HG02870 (cell line): ENCODE data around the gene IQSEC3.
"Not testable (repeated sequence)": the region's sequence is repeated elsewhere in the genome, so short reads cannot be mapped to it uniquely, and the experiment has no call there.

Experiments
- ATAC-seq: cut with Tn5 transposase; IDR thresholded peaks from one replicate; pipeline ENCODE4 v1.9.1; 2021; ENCODE audit warnings: mild to moderate bottlenecking, moderate library complexity; ENCODE audit not compliant: unreplicated experiment

IQSEC3 gene

DNA sequence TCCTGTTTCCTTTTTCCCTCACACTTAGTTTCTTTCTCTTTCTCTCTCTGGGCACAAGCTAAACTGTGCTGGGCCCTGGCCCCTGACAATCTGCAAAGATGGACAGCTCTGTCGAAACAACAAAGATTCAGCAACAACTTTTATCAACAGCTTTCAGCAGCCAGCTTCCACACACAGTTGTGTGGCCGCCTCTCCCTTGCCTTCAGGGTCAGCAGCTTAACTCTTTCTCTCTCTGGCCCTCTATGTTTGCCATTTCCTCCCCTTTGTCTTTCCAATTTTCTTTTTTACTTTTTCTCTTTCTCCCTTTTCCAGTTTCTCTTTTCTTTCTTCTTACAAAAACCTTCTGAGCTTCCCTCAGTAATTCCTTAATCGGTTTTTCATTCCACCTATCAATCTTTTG is 43.3 kb downstream of the IQSEC3 start:
- ATAC-seq, result no peak

DNA sequence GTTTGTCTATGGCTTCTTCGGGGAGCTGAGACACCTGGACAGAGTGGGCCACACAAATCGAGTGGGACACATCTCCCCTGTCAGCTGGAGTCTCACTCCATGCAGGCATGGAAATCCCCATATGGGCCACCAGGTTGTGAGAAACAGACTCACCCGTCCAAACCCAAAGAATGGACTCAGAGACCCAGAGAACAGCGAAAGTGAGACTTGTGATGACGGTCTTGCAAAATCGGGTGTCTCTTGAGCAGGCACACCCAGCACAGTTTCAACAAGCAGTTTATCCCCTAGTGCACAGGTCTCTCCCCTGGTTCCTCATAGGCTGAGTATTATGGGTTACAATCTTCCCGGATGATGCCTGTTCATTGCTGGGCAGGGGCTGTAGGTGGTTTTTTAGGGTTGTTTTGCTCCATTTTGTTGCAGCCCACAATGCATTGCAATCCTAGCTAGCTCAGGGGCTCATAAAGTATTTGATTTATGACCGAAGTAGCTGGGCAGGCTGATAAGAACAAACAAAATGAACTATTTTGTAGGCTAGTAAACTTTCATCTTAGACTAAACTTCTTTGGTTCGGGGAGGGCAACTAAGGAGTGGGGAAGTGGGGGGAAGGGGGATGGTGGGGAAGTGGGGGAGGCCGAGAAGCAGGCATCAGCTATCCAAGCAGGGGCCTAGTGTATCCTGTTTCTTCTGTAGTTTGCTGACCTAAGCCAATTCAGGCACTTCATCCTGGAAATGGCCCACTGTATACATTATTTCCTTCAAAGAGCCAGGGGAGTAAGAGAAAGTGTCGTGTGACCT is 45.3 kb downstream of the IQSEC3 start:
- no peak for ATAC-seq

DNA sequence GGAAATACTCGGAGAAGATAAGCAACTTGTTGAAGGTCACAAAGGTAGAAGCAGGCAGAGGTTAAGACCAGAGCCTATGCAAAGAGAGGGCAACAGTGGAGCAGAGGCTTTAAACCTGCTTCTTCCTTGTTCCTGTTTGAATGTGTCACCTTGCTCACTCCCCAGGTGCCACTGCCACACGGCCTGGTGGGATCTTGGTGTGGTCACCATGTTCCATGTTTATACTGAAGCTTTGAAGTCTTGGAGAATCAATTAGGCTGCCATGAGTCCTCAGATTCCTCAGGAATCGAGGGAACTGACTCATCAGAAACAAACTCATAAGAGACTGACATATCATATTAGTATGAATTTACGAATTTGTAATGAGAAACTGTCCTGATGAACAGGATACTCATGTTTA is 46.8 kb downstream of the IQSEC3 start:
- ATAC-seq, result no peak

DNA sequence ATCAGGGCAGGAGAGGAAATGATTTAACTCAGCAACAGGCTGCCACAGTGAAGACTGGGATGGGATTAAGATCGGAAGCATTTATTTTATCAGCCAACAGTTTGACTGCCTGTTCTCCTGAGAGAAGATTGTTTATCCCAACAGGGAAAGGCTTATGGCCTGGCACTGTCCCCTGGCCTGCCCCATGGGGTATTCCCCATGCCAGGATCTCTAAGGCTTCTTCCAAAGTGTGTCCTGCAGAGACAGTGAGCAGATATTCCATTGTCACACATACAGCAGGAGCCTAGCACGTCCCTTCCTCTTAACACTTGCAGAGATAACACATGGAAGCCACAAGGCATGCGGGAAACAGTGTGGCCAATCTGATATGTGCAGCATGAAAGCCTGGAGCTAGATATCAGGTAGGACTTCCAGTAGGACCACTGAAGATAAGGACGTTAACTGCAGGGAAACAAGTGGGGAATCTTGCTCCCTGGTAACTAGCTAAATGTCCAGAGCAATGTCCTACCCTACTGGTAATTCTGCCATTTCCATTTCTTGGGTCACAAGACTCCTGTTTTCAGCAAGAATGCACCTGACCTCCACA is 48.2 kb downstream of the IQSEC3 start:
- ATAC-seq, result no peak

DNA sequence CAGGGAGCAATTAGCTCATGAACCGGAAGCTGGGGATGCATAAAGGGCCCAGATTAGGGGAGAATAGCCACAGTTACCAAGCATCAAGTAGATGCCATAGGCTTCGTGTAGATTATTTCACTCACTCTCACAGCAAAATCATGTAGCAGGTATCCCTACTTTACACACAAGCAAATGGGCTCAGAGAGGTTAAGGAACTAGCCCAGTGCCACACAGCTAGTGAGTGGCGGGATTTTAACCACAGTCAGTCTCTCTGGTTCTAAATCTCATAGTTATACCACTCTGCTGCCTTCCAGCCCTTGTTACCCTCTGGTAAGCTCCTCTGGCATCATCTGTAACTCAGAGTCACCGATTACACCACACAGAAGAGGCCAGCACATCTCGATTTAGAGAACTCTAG is 49.0 kb downstream of the IQSEC3 start:
- no peak for ATAC-seq

DNA sequence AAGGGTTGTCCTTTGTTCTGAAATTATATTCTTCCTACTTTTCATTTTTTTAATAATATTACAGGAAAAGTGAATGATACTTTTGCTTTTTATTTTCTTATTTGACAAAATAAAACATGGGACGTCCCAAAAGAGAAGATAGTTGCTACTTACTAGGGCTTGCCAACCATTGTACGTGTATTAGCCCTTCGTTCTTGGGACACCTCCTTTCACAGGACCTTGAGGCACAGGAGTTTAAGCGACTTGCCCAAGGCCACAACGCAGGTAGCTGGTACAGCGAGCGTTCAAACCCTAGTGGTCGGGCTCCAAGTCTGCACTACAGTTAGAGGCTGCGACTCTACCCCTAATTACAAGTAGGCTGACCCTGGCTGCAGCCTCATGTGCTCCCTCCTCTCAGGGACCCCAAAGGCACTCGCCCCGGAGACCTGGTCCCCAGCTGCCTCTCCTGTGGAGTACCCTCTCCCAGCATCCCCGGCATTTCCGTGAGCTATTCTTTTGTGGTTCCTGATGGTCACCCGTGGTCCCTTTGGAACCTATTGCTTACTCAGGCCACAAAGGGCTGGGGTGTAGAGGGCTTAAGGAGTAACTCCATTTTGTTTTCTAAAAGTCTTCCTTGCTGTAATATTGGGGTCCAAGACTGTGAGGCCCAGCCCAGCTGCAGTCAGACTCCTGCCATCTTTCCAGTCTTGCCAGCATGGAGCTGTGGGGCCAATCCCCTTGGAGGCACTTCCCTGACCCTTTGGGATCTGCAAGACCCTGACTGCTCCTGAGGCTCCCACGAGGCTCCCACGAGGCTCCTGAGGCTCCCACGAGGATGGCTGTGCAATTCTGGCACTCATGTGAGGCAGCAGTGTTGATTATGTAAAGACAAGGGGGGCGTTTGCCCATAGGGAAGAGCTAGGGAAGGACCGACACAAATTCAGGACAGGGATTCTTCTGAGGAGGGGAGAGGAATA is 49.7 kb downstream of the IQSEC3 start:
- ATAC-seq, result no peak

DNA sequence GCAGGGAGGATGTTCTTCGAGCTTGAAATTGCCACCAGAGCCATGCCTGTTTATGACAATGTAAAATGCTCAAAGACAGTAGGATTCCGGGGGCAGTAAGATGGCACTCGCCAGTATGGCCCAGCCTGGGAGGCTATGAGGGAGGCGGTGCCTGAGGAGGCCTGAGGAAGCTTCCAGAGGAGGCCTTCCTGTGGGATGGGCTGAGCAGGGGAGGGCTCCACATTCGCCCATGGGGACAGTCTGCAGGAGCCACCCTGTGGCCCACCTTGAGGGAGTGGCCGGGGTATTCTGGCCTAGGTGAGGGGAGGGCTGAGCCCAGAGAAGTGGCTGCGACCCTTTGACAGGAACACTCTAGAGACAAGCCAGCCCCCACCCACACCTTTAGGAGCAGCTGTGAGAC is 50.7 kb downstream of the IQSEC3 start:
- ATAC-seq, result no peak

DNA sequence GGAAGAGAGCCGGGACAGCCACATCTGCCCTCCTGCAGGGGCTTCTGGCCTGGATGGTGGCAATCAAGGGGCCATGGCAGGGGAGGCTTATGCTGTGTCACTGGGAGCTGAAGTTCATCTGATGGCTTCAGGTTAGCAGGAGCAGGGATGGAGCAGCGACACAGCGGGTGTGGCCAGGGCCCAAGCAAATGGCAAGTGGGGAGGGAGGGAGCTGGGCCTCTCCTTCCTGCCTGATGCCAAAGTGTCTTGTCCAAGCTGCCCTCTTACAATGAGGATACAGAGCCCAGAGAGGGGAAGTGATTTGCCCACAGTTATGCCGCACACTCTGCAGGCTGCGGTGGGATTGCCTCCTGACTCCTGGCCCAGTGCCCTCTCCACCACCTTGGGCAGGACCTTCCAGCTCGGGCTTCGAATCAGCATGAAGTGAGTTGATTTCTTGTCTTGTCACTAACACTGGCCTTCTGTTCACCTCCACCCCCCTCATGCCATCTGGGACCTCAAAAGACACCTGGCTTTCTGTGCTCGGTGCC is 51.3 kb downstream of the IQSEC3 start:
- no peak for ATAC-seq

DNA sequence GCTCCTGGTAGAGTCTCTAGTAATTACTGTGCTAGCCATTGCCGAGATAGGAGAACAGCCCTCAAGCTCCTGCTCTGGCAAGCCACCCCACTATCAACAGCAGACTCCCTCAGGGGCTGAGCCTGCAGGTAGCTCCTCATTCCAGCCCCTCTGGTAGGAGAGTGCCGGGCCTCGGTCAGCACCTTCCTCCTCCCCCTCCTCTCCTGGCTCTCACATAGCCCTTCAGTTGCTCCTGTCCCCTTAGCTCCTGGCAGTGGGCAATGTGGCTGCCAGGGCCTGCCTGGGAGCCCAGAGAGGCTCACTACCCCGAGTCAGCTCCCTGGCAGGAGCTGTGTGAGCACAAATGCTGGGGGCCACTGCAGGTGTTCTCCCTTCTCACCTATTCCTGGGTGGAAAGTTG is 52.0 kb downstream of the IQSEC3 start:
- no peak for ATAC-seq

DNA sequence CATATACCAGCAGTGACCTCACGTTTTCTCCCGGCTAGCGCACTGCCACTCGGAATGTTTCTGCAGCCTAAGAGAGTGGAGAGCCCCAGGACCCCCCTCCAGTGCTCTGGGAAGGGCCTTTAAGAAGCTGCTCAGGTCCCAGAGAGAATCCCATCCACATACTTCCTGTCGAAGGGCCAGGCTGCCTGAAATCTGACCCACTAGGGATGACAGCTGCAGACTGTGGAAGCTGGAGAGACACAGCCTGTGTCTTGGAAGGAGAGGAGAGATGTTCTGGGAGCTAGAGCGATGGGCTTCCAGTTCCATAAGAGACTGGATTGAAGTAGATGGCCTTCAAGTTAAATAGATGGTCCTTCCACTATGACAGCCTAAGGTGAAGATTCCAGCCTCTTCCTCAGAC is 54.4 kb downstream of the IQSEC3 start:
- ATAC-seq, result no peak

DNA sequence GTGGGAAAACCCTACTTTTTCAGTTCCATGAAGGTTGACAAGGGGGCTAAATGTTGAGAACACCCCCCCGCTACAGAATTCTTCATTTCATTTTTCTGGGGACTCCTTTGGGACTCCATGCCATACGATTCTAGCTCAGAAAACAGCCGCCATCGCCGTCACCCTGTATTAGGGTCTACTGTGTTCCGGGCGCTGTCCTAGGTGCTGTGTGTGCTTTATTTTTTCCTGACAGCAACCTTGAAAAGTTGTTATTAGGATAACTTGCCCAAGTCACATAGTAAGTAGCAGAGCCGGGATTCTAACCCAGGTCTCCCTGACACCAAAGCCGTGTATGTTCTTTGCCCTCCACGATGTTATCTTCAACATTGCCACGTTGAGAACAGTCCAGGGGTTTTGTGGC is 55.1 kb downstream of the IQSEC3 start:
- ATAC-seq, result no peak

DNA sequence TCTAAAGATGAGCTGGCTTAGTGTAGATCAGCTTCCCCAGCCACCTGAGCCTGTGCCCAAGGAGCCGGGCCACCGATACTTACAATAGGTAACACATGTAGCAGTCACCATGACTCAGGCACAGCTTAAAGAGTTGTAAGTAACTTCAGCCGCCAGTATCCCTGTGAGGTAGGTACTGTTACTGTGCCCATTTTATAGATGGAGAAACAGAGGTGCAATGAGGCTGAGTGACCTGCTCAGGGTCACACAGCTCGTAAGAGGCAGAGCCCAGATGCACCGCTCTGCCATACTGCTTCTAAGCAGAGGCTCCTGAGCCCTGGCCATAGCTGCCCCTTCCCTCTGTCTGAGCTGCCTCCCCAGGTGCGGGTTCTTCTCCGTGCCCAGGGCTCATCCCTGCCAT is 58.5 kb downstream of the IQSEC3 start:
- no peak for ATAC-seq

DNA sequence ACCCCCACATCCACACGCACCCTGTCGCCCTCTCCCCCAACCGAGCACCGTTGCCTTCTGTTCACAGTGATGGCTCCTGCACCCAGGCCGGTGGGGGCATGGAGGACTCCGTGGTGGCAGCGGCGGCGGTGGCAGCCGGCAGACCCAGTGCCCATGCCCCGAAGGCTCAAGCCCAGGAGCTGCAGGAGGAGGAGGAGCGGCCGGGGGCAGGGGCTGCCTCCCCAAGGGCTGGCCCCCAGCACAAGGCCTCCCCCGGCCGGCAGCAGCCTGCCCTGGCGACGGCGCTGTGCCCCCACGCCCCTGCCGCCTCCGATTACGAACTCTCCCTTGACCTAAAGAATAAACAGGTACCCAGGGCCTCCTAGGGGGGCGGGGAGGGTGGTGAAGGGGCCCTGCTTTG is 59.0 kb downstream of the IQSEC3 start:
- no peak for ATAC-seq

DNA sequence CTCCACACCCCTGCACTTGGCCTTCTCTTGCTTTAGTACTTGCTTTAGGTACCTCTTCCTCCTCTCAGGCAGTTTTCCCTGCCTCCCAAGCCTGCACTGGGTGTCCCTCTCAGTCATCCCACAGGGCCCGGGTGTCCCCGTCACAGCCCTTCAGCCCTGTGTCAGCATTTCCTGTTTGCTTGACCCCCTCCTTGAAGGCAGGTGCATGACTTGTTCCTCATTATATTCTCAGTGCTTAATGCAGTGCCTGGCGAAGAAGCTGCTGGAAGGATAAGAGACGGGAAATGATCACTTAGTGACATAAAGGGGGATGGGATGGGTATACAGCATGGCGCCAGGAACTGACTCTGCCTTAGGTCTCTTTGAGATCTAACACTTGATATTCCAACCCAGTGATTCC is 61.5 kb downstream of the IQSEC3 start:
- no peak for ATAC-seq

DNA sequence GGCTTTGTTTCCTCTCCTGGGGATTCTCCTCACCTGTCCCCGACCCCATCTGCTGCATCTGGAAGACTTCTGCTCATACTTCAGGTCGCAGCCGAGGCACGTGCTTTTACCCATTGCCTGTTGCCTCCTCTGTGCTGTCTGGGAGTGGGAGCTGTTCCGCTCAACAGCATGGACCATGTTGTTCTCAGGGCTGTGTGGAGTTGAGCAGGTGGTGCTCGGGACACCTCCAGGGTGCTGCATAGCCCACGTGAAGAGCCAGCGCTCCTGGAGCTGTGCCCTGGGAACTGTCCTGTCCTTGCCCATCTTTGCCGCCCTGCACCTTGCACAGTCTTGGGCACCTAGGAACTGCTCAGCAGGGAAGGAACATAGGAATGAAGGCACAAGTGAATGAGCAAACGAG is 62.4 kb downstream of the IQSEC3 start:
- ATAC-seq, result no peak

DNA sequence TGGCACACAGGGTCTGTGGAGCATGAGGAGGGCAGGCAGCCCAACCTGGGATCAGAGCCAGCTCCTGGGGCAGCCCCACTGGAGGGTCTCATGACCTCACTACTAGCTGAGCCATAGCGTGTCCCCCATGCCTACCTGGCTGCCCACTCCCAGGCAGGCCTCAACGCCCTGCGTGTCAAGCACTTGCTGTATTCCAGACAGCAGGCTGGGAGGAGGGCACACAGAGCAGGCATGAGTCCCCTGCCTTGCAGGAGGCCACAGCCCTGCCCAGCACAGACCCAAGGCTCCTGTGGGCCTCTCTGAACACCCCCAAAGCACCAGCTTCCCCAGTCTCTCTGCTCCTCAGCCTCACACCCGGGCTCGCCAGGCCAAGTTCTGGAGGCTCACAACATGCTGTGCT is 64.0 kb downstream of the IQSEC3 start:
- no peak for ATAC-seq

DNA sequence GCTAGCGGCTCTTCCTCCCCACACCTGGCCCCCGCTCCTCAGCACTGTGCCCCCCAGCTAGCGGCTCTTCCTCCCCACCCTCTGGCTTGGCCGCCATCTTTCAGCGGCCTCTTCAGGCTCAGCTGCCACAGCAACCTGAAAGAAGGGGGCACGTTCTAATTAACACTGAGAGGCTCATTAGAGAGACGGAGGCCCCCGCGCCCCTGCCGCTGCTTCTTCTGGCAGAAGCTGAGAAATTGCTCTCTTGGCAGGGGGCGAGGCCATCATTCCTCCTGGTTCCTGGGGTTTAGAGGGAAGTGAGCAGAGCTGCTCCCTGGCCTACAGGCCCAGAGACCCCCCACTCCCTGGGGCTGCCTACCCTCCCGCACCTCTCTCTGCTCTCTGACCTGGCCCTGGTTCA is 64.4 kb downstream of the IQSEC3 start:
- ATAC-seq, result no peak

DNA sequence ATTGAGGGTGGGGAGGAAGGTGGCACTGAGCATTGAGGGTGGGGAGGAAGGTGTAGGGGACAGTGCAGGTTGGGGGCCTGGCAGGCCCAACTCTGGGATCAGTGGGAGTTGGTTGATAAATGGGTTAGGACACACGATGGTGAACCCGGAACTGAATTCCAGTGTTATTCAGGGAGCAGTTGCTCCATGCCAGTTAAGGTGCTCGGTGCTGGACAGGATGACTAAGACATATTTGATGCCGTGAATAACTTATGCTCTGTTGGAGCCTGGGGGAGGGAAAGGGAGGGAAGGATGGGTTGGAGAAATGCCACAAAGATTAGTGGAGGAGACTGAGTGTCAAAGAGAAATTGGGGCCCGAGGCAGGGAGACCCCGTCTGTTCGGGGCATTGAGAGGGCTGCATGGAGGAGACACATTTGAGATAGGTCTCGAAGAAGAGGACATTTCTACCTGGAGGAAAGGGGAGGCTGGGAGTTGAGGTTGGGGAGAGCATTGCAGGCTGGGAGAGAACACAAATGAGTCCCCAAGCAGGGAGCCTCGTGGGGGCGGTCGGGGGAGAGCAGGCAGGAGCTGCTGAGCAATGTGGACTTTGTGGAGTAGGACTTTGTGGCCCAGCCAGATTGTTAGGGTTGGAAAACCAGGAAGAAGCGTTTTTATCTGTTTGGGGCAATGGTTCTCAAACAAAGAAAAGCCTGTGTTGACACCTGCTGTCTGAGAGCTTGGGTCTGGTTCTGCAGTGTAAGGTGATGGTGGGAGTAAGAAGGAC is 65.3 kb downstream of the IQSEC3 start:
- no peak for ATAC-seq

DNA sequence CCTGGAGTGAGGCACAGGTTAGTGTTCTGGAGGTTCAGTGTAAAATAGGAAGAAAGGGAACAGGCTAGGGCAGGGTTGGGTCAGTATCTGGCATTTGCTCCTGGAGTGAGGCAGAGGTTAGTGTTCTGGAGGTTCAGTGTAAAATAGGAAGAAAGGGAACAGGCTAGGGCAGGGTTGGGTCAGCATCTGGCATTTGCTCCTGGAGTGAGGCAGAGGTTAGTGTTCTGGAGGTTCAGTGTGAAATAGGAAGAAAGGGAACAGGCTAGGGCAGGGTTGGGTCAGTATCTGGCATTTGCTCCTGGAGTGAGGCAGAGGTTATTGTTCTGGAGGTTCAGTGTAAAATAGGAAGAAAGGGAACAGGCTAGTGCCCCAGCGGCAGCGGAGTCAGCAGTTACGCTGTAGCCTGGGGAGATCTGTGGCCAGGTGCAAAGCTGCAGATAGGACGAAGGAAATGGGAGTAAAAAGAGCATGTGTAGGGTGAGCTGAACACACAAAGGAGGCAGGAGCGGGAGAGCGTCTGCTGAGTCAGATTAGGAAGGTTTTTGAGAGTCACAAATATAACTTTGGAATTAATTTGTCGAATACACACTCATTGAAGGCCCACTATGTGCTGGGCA is 67.2 kb downstream of the IQSEC3 start:
- ATAC-seq, result not testable (repeated sequence)

DNA sequence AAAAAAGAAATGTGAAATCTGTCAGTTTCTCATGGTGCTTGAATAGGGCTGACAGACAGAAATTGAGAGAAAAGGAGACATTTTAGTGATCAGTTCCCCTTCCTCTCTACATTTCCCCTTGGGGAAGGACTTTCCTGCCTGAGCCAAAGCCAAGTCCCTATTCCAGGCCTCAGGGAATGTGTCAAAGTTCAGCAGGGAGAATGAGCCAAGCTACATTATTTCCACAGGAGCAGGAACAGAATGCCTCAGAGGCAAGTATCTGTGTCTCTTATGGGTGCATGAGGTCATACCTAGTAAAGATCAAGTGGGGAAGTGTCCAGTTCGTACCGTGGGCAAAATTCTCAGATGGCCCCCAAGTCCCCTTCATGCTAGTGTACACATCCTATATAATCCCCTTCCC is 68.6 kb downstream of the IQSEC3 start:
- no peak for ATAC-seq
